ENCODE results near the gene TRIM45. TPM values are rescaled to one million over a fixed set of nuclear protein-coding genes. Genes with fewer than 3 reads are reported as not detected.

The TRIM45 gene
- total RNA-seq, 1 experiment from 2014 or later: 11.7 TPM

GRCh38 chr1:117105722-117106121 is 15.8 kb downstream of the TRIM45 start:
- TF ChIP-seq, protein P1, sequence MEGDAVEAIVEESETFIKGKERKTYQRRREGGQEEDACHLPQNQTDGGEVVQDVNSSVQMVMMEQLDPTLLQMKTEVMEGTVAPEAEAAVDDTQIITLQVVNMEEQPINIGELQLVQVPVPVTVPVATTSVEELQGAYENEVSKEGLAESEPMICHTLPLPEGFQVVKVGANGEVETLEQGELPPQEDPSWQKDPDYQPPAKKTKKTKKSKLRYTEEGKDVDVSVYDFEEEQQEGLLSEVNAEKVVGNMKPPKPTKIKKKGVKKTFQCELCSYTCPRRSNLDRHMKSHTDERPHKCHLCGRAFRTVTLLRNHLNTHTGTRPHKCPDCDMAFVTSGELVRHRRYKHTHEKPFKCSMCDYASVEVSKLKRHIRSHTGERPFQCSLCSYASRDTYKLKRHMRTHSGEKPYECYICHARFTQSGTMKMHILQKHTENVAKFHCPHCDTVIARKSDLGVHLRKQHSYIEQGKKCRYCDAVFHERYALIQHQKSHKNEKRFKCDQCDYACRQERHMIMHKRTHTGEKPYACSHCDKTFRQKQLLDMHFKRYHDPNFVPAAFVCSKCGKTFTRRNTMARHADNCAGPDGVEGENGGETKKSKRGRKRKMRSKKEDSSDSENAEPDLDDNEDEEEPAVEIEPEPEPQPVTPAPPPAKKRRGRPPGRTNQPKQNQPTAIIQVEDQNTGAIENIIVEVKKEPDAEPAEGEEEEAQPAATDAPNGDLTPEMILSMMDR (conservative IDR thresholded peaks at IDR 0.05): no peak
- Histone ChIP-seq H3K14ac (ENCODE audit: insufficient read depth, low read length) (no peak overlapping the region), H2AK5ac (ENCODE audit: insufficient read length, low read length) (no peak overlapping the region), H3K27ac (ENCODE audit: insufficient read length, low read depth, low read length) (no peak overlapping the region), H2BK120ac (ENCODE audit: low read depth, low read length, poor library complexity, severe bottlenecking) (no peak overlapping the region), H4K5ac (ENCODE audit: insufficient read length, low read depth, low read length) (no peak overlapping the region), H3K23me2 (ENCODE audit: insufficient read length, low read depth, low read length, poor library complexity, severe bottlenecking) (no peaks in the 10 kb centered on the region), H3K27me3 (ENCODE audit: insufficient read depth, low read length) (no peaks in the 10 kb centered on the region), H2AFZ (ENCODE audit: low read length) (no peak overlapping the region), H3K4me2 (ENCODE audit: insufficient read depth, insufficient read length, low read length) (no peak overlapping the region), H3K4ac (ENCODE audit: low read depth, low read length) (no peak overlapping the region), H2BK5ac (ENCODE audit: insufficient read length, low read length) (no peak overlapping the region), H3K23ac (ENCODE audit: insufficient read length, low read depth, low read length) (no peak overlapping the region), H3K56ac (ENCODE audit: insufficient read length, low read depth, low read length) (no peak overlapping the region), H2BK20ac (ENCODE audit: low read depth, low read length, poor library complexity, severe bottlenecking) (no peak overlapping the region), H3K79me2 (ENCODE audit: insufficient read depth, low read length) (no peaks in the 10 kb centered on the region), H3K9me3 (ENCODE audit: control insufficient read depth, low read depth, low read length) (no peaks in the 10 kb centered on the region), H4K91ac (ENCODE audit: insufficient read length, low read depth, low read length) (no peak overlapping the region), H4K20me1 (ENCODE audit: control insufficient read depth, insufficient read depth, insufficient read length) (no peaks in the 10 kb centered on the region), H2BK15ac (ENCODE audit: low read depth, low read length) (no peak overlapping the region), H3T11ph (ENCODE audit: low read length) (no peak overlapping the region), H3K18ac (ENCODE audit: insufficient read length, low read depth, low read length) (no peak overlapping the region), H3K79me1 (ENCODE audit: insufficient read depth, low read depth, low read length, poor library complexity, severe bottlenecking) (no peaks in the 10 kb centered on the region), H3K4me1 (ENCODE audit: insufficient read depth, low read length) (no peaks in the 10 kb centered on the region), H4K8ac (replicated peaks; ENCODE audit: insufficient read length, low read depth, low read length) (no peak overlapping the region), H3K9ac (ENCODE audit: extremely low read depth, insufficient read length, low read length) (no peak overlapping the region), H2BK12ac (ENCODE audit: insufficient read length, low read depth, low read length) (no peak overlapping the region)
- no peak overlapping the region for H3K4me3 Mint-ChIP-seq
- H3K27ac Mint-ChIP-seq: no peak overlapping the region
- no peaks in the 10 kb centered on the region for H3K4me1 Mint-ChIP-seq
- no peak for DNase-seq
- peaks cover 27 to 78% (median 63%) of the 10 kb centered on the region in 3 experiments for H3K36me3 Mint-ChIP-seq (ENCODE audit: insufficient read depth in 1 of 3, low read depth in 3 of 3)
- no peaks in the 10 kb centered on the region for H3K27me3 Mint-ChIP-seq (ENCODE audit: low read depth)
- no peaks in the 10 kb centered on the region for H3K9me3 Mint-ChIP-seq

All from H9 (cell line).